ENCODE results near the gene TOLLIP.

TOLLIP gene

GRCh38 chr11:1297011-1297575 is 12.3 kb downstream of the TOLLIP start:
- DNase-seq: no peak

- DNase-seq: no peak
Observed at GRCh38 chr11:1296287-1296686, 13.1 kb downstream of the TOLLIP start.

GRCh38 chr11:1295591-1295990 is 13.8 kb downstream of the TOLLIP start:
- no peak for DNase-seq

GRCh38 chr11:1295086-1295485 is 14.3 kb downstream of the TOLLIP start:
- no peak for DNase-seq

- peak in 1 of 2 experiments; percentile 16 for DNase-seq
Observed at GRCh38 chr11:1293619-1294015, 15.8 kb downstream of the TOLLIP start.

GRCh38 chr11:1292644-1293618 is 16.5 kb downstream of the TOLLIP start:
- DNase-seq: no peak

GRCh38 chr11:1292018-1292643 is 17.3 kb downstream of the TOLLIP start:
- no peak for DNase-seq

- no peak for DNase-seq
Observed at GRCh38 chr11:1291295-1292017, 18.0 kb downstream of the TOLLIP start.

- DNase-seq: no peak
Observed at GRCh38 chr11:1290052-1291040, 19.1 kb downstream of the TOLLIP start.

GRCh38 chr11:1289211-1289935 is 20.1 kb downstream of the TOLLIP start:
- no peak for DNase-seq

- no peak for DNase-seq
Observed at GRCh38 chr11:1288426-1289151, 20.8 kb downstream of the TOLLIP start.

GRCh38 chr11:1287928-1288327 is 21.5 kb downstream of the TOLLIP start:
- DNase-seq: no peak

GRCh38 chr11:1285876-1286275 is 23.6 kb downstream of the TOLLIP start:
- no peak for DNase-seq

GRCh38 chr11:1285316-1285744 is 24.1 kb downstream of the TOLLIP start:
- DNase-seq: no peak

- no peak for DNase-seq
Observed at GRCh38 chr11:1283906-1284305, 25.5 kb downstream of the TOLLIP start.

GRCh38 chr11:1283091-1283511 is 26.3 kb downstream of the TOLLIP start:
- DNase-seq: no peak

GRCh38 chr11:1281974-1282365 is 27.5 kb downstream of the TOLLIP start:
- DNase-seq: no peak

GRCh38 chr11:1281326-1281973 is 28.0 kb downstream of the TOLLIP start:
- no peak for DNase-seq

GRCh38 chr11:1280116-1281035 is 29.1 kb downstream of the TOLLIP start:
- DNase-seq: no peak
